GM12865 (cell line): Measurements from ENCODE around the gene GFRA3.
"Not testable (repeated sequence)": the region's sequence is repeated elsewhere in the genome, so short reads cannot be mapped to it uniquely, and the experiment has no call there.

Experiments used
- DNase-seq: peaks from one replicate; pipeline ENCODE4 v3.0.0; 2010; ENCODE audit warnings: low read depth
- H3K4me3 ChIP-seq: 2 replicates; pipeline ENCODE4 v1.5.1; 2011; ENCODE audit warnings: mild to moderate bottlenecking, low read depth, low read length, control low read depth
- TF ChIP-seq, protein P1 (sequence below): IDR thresholded peaks from 2 replicates; pipeline ENCODE4 v1.5.1; 2011; ENCODE audit warnings: low read length, control low read depth, low read depth, inconsistent platforms; ENCODE audit not compliant: insufficient read depth; ENCODE audit errors: missing control alignments

Gene GFRA3

DNA sequence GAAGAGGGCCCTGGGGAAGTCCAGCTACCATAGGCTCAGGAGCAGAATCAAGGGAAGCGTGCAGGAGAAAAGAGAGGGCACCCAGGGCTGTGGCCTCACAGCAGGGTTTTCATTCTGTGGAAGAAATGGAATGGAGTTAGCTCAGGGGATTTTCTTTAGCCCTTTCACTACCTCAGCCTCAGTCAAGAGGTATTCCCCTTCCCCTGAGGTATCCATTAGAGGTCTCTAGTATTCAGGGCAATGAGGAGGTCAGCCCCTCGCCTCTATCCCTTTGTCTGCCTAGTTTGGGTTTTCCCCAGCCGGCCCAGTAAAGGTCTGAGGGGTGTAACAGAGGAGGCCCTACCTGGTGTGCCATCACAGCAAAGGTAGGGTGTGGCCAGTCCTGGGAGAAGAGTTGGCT, 21.5 kb downstream of the GFRA3 start:
- peak; percentile 13 for DNase-seq
- H3K4me3 ChIP-seq, result no peak overlapping the region
- TF ChIP-seq, protein P1, sequence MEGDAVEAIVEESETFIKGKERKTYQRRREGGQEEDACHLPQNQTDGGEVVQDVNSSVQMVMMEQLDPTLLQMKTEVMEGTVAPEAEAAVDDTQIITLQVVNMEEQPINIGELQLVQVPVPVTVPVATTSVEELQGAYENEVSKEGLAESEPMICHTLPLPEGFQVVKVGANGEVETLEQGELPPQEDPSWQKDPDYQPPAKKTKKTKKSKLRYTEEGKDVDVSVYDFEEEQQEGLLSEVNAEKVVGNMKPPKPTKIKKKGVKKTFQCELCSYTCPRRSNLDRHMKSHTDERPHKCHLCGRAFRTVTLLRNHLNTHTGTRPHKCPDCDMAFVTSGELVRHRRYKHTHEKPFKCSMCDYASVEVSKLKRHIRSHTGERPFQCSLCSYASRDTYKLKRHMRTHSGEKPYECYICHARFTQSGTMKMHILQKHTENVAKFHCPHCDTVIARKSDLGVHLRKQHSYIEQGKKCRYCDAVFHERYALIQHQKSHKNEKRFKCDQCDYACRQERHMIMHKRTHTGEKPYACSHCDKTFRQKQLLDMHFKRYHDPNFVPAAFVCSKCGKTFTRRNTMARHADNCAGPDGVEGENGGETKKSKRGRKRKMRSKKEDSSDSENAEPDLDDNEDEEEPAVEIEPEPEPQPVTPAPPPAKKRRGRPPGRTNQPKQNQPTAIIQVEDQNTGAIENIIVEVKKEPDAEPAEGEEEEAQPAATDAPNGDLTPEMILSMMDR, result no peak

DNA sequence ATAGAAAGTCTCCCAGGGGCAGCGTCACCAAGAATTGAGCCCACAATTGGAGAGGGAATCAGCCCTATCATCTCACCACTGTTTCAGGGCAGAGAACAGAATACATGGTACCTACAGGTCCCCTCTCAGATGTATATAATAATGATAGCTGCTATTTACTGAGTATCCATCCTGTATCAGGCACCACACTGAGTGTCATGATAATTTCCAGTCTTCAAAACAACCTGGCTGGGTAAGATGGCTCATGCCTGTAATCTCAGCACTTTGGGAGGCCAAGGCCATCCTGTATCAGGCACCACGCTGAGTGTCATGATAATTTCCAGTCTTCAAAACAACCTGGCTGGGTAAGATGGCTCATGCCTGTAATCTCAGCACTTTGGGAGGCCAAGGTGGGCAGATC, 26.6 kb downstream of the GFRA3 start:
- not testable (repeated sequence) for H3K4me3 ChIP-seq

DNA sequence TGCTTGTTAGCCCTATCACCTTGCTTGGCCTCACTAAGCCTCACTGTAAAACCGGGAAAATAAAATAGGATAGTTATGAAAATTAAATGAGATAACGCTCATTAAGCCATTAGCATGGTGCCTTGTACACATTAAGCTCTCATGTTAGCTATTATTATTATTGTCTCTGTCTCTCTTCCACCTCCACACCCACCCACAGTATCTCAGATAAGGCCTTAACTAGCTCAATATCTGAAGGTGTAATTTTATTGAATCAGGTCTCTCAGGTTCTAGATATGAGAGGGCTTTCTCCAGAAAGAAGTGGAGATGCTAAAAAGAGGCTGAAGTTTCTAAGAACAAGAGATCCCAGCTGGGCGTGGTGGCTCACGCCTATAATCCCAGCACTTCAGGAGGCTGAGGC, 27.6 kb downstream of the GFRA3 start:
- TF ChIP-seq, protein P1, result no peak
- no peak for DNase-seq

More for the DNA sequence above, 26.6 kb downstream of the GFRA3 start:
- not testable (repeated sequence) for DNase-seq

DNA sequence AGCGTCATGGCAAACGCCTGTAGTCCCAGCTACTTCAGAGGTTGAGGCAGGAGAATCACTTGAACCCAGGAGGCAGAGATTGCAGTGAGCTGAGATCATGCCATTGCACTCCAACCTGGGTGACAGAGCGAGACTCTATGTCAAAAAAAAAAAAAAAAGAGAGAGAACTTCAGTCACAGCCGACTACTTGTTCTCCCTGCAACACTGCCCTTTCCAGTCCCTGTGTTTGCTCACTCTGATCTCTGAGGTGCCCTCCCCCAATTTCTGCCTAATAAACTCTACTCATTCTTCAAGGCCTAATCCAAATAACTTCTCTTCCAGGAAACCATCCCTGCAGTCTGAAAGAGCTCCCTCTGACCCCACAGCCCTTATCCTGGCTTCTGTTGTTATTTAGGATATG, 28.1 kb downstream of the GFRA3 start:
- no peak overlapping the region for H3K4me3 ChIP-seq
- DNase-seq, result no peak
- TF ChIP-seq, protein P1, result no peak

More for the DNA sequence above, 27.6 kb downstream of the GFRA3 start:
- no peak overlapping the region for H3K4me3 ChIP-seq

DNA sequence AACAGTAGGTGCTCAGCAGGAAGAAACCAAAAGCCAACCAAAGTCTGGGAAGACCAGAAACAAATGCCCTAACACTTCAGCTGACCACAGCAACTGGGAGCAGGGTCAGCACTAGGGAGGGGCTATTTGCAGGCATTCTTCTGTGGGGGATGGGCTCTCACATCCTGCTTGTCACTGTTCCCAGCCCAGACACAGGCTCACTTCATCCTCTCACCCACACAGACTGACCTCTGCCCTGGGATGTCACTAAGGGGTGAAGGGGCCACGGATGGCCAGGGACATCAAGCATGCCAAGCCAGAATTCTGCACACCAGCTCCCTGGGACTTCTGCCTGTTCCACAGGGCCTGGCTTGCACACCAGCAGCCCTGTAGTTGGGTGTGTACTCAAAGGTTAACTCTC, 28.7 kb downstream of the GFRA3 start:
- H3K4me3 ChIP-seq, result no peak overlapping the region
- TF ChIP-seq, protein P1, result no peak
- DNase-seq, result no peak

DNA sequence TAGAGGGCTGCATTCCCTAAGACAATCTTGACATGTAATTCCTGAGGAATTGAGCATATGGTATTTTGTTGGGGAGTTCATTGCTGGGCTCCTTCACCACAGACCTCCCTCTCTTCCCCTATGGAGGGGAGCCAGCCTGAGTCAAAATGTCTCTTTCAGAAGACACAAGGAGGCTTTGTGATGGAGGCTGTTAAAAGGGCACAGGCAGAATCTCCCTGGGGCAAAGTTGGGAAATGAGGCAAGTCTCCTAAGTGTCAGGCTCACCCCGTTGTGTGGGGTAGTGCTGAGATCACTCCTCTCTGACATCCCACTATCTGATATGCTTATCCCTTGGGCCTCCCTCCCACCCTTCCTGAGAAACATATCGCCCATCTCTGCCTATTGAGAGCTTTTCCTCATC, 30.6 kb downstream of the GFRA3 start:
- H3K4me3 ChIP-seq, result no peak overlapping the region
- DNase-seq, result no peak
- TF ChIP-seq, protein P1, result no peak

DNA sequence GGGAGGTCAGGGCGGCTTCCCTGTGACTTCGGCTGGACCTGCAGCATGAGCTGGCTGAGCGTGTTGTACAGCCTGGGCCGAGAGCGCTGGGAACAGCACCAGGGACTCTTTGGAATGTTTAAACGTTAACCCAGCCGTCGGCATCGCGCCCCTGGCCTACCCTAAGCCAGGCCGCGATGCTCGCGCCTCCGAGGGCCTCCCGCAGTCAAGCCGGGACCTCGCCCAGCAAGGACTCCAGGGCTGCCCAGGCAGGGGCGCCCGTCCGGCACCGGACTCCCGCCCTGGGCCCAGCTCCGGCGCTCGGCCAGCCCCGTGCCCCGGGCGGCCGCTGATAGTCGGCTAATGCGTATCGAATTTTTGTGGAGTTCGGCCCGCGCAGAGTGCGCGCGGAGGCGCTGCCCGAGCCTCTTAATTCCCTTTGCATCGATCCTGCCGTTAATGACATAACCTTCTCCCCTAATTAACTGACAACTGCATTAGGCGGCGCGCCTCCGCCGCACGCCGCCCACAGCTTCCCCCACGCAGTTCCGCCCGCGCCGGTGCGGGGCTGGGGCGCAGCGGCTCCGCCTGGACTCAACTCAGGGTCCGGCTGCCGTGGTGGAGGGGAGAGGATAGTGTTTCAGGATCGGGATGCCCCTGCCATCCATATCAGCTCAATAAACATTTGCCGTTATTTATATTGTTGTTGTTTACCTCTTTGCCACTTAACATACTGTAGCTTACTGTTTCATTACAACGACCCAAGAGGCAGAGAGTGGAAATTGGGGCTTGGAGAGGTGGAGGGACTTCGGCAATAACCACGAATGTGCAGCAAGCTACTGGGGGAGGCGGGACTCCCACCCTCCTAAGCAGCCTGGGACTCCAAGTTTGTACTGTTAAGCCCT, 32.5 kb downstream of the GFRA3 start:
- TF ChIP-seq, protein P1, result no peak
- no peak overlapping the region for H3K4me3 ChIP-seq
- no peak for DNase-seq
